Testis (tissue), 5 donors: Measurements from ENCODE around the gene CREB3. TPM values are rescaled to one million over a fixed set of nuclear protein-coding genes. Genes with fewer than 3 reads are reported as not detected.

Source experiments
- DNase-seq: peaks from one replicate; pipeline ENCODE4 v3.0.0-alpha.2; 2019
- H3K27ac ChIP-seq, 2 donors: fragments of 200-600 bp; sonication (generic); one replicate each; pipeline ENCODE4 v1.5.1; 2019
- H3K27me3 ChIP-seq: fragments of 200-600 bp; sonication (generic); one replicate; pipeline ENCODE4 v1.5.1; 2019
- H3K36me3 ChIP-seq: fragments of 200-600 bp; sonication (generic); one replicate; pipeline ENCODE4 v1.5.1; 2017; ENCODE audit warnings: low read depth; ENCODE audit errors: missing control alignments
- H3K4me1 ChIP-seq: fragments of 200-600 bp; sonication (generic); one replicate; pipeline ENCODE4 v1.5.1; 2019
- H3K4me3 ChIP-seq, 2 donors: fragments of 200-600 bp; sonication (generic); one replicate each; pipeline ENCODE4 v1.5.1; 2017 to 2019
- H3K9me3 ChIP-seq: fragments of 200-600 bp; sonication (generic); one replicate; pipeline ENCODE4 v1.5.1; 2017
- POLR2A ChIP-seq: fragments of 450-650 bp; IDR thresholded peaks from one replicate; pipeline ENCODE4 v1.6.1; 2017; ENCODE audit warnings: antibody characterized with exemption, mild to moderate bottlenecking, moderate library complexity
- WGBS, 2 donors: methylation state at CpG; one replicate each; pipeline ENCODE4 v1.1.5; 2018; 5-methylcytosine and 5-hydroxymethylcytosine counted together
- intact Hi-C: fragments of 100-400 bp; cut with DNase I; formaldehyde crosslinking; loops from one replicate; pipeline ENCODE4 v1.15.1; 2023; ENCODE audit warnings: low total_unique reads
- long read RNA-seq, 2 donors: transcript quantifications; one replicate each; lab custom pipeline, GENCODE V29; 2026
- polyA plus RNA-seq: library from polyadenylated mRNA; stranded (reverse); fragments of 350-450 nt; fragmentation: Illumina TruSeq; extraction: RNeasy Lipid Tissue Mini Kit (QIAGEN cat#74804); gene quantifications from one replicate; pipeline ENCODE4 v1.2.3, GENCODE V29; 2014; ENCODE audit warnings: low read depth, low replicate concordance; ENCODE audit not compliant: insufficient read depth
- total RNA-seq, 2 donors: library from RNA; depleted of rRNA; stranded (reverse); fragments of >200 nt; gene quantifications; one replicate each; pipeline ENCODE4 v1.2.3, GENCODE V29; 2016
- TF ChIP-seq, protein P1 (sequence below), 3 experiments: fragments of 450-650 bp in 2 of 3; fragments of 200-600 bp in 1 of 3; sonication (generic) in 1 of 3; IDR thresholded peaks; one replicate each; pipeline ENCODE4 v1.5.1; 2016 to 2019; ENCODE audit warnings: antibody characterized with exemption in 3 of 3, mild to moderate bottlenecking in 2 of 3, moderate library complexity in 1 of 3

The CREB3 gene, protein sequence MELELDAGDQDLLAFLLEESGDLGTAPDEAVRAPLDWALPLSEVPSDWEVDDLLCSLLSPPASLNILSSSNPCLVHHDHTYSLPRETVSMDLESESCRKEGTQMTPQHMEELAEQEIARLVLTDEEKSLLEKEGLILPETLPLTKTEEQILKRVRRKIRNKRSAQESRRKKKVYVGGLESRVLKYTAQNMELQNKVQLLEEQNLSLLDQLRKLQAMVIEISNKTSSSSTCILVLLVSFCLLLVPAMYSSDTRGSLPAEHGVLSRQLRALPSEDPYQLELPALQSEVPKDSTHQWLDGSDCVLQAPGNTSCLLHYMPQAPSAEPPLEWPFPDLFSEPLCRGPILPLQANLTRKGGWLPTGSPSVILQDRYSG
- total RNA-seq (10 to 100 TPM; 51.2 to 63.1 TPM), polyA plus RNA-seq (85.0 TPM)
- long read RNA-seq, donor 1, transcript CREB3-201 (9 exons, 1,832 nt): major isoform, 24 of 37 reads
- long read RNA-seq, donor 1, partial matches to known transcripts: 12 of 37 reads
- long read RNA-seq, donor 1, other reads (novel, unspliced or antisense): 0 of 37 reads
- long read RNA-seq, donor 2, transcript CREB3-201 (9 exons, 1,832 nt): major isoform, 9 of 9 reads
- long read RNA-seq, donor 2, partial matches to known transcripts: 0 of 9 reads
- long read RNA-seq, donor 2, other reads (novel, unspliced or antisense): 0 of 9 reads

DNA sequence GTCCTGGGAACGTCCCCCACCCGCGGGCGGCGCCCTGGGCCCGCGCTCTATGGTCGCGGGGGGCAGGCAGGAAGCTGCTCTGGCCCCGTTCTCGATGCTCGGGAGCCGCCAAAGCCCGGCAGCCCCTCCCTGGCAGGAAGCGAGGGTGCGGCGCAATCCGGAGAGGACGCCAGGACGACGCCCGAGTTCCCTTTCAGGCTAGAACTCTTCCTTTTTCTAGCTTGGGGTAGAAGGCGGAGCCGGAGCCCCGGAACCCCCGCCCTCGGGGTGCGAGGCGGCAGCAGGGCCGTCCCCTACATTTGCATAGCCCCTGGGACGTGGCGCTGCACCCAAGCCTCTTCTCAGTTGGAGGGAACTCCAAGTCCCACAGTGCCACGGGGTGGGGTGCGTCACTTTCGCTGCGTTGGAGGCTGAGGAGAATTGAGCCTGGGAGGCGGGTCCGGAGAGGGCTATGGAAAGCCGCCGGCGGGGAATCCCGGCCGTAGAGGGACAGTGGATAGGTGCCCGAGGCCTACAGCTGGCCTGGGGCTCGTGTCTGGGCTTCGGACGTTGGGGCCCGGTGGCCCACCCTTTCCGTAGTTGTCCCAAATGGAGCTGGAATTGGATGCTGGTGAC is at the start of gene CREB3, which contains the start of gene TLN1:
Gene CREB3 (plus strand): TSS at position 482 of the 615 bp plus-strand sequence. CDS start 107 bp downstream, at position 589.
Gene TLN1 (minus strand): TSS at position 11 of the 615 bp plus-strand sequence. CDS start 6,501 bp downstream, outside the sequence.
- intact Hi-C loops: loop anchor here (10.0 kb wide), 1 partner anchor 83 kb away; the partner anchor contains the start of genes HINT2 and SPAG8
- WGBS, 2 donors: 0% methylated on average over 5 to 35 of the region's 49 CpGs
- H3K9me3 ChIP-seq: no peaks in the 10 kb centered on the region

DNA sequence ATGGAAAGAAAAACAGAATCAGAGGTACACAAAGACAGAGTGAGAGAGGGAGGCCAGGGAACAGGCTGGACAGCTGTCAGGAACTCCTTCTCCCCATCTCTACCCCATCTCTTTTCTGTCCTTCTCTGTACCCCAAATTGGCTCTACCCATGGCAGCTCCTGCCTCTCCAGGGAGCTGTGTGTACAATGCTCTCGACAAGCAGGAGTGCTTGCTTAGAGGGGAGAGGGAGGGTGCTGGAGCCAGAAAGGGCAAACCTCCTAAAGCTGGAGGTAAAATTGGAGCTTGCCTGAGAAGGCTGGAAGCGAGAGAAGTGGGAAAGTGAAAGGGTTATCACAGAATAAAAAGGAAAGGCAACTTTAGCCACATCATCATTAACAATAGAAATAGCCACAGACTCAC is 49.1 kb upstream of the CREB3 start:
- Histone ChIP-seq H3K36me3 (no peaks in the 10 kb centered on the region), H3K9me3 (no peaks in the 10 kb centered on the region), H3K27me3 (no peaks in the 10 kb centered on the region), H3K4me3 (no peak overlapping the region), H3K4me1 (peaks cover 10% of the 10 kb centered on the region), H3K27ac (no peak overlapping the region)
- no peak for DNase-seq
- intact Hi-C loops: no loop called here
- no peak for TF ChIP-seq POLR2A
- TF ChIP-seq, protein P1, sequence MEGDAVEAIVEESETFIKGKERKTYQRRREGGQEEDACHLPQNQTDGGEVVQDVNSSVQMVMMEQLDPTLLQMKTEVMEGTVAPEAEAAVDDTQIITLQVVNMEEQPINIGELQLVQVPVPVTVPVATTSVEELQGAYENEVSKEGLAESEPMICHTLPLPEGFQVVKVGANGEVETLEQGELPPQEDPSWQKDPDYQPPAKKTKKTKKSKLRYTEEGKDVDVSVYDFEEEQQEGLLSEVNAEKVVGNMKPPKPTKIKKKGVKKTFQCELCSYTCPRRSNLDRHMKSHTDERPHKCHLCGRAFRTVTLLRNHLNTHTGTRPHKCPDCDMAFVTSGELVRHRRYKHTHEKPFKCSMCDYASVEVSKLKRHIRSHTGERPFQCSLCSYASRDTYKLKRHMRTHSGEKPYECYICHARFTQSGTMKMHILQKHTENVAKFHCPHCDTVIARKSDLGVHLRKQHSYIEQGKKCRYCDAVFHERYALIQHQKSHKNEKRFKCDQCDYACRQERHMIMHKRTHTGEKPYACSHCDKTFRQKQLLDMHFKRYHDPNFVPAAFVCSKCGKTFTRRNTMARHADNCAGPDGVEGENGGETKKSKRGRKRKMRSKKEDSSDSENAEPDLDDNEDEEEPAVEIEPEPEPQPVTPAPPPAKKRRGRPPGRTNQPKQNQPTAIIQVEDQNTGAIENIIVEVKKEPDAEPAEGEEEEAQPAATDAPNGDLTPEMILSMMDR (IDR thresholded peaks at IDR 0.05): no peak
- 58 to 69% methylated on average over 2 of the region's 2 CpGs for WGBS, 2 donors

More for the DNA sequence above, at the start of gene CREB3, which contains the start of gene TLN1:
- peak; percentile 61 for TF ChIP-seq POLR2A
- TF ChIP-seq, protein P1 (IDR thresholded peaks at IDR 0.05): peak in 1 of 3 experiments; percentile 13
- Histone ChIP-seq H3K27ac (peak within 1 kb of the TSS; percentile 71 to 97), H3K27me3 (no peaks in the 10 kb centered on the region), H3K4me1 (peaks cover 51% of the 10 kb centered on the region), H3K36me3 (no peaks in the 10 kb centered on the region), H3K4me3 (peak within 1 kb of the TSS; percentile 70 to 95)
- DNase-seq: peak; percentile 98

DNA sequence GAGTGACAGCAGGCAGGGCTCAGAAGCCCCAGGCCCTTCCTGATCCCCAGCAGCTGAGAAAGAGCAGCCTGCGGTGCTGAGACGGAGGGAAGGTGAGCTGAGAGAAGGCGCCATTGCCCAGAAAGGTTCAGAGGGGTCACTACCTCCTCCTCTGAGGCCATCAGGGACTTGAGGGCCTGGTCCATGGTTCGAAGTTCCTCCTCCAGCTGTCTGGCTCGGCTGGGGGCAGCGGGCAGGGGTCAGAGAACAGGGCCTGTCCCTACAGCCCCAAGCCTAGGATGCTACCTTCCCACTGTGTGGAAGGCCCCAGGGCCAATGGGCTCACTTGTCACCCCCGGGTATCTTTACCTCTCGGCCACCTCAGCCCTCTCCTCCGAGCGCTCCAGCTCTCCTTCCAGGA is 47.5 kb upstream of the CREB3 start:
- no peak overlapping the region for H3K27ac ChIP-seq
- peaks cover 10% of the 10 kb centered on the region for H3K4me1 ChIP-seq
- no peak overlapping the region for H3K4me3 ChIP-seq
- no peaks in the 10 kb centered on the region for H3K36me3 ChIP-seq
- TF ChIP-seq, protein P1 (IDR thresholded peaks at IDR 0.05): no peak
- no peak for TF ChIP-seq POLR2A
- DNase-seq: no peak
- no peaks in the 10 kb centered on the region for H3K9me3 ChIP-seq
- H3K27me3 ChIP-seq: no peaks in the 10 kb centered on the region
- 89 to 92% methylated on average over 8 to 10 of the region's 10 CpGs for WGBS, 2 donors
- intact Hi-C loops: no loop called here

DNA sequence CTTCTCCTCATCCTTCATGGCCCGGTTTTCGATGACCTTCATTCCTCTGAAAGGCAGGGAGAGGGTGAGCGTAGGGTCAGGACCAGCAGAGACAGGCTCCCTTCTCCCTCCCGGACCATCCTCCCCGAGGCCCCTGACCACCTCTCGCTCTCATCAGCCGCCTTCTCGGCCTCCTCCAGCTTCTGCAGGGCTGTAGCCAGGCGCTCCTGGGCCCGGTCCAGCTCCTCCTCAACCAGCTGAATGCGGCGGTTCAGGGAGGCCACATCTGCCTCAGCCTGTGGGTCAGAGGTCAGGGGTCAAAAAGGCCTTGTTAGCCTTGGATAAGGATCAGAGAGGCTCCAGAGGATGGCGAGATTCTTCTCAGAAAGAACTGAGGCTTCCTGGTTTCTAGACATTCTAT is 47.0 kb upstream of the CREB3 start:
- TF ChIP-seq, protein P1 (IDR thresholded peaks at IDR 0.05): no peak
- no peak for TF ChIP-seq POLR2A
- Histone ChIP-seq H3K27ac (no peak overlapping the region), H3K36me3 (no peaks in the 10 kb centered on the region), H3K27me3 (no peaks in the 10 kb centered on the region), H3K4me1 (peaks cover 10% of the 10 kb centered on the region), H3K4me3 (no peak overlapping the region), H3K9me3 (no peaks in the 10 kb centered on the region)
- WGBS, 2 donors: 63 to 65% methylated on average over 6 to 13 of the region's 13 CpGs
- DNase-seq: no peak
- intact Hi-C loops: no loop called here
